HUDEP-2 (cell line): ENCODE data around the gene CD101.

Experiments used
- DNase-seq, 76 experiments: peaks; one replicate each; lab custom pipeline; 2025; ENCODE audit not compliant: unreplicated experiment in 76 of 76; lab: John Stamatoyannopoulos, UW

Gene CD101

DNA sequence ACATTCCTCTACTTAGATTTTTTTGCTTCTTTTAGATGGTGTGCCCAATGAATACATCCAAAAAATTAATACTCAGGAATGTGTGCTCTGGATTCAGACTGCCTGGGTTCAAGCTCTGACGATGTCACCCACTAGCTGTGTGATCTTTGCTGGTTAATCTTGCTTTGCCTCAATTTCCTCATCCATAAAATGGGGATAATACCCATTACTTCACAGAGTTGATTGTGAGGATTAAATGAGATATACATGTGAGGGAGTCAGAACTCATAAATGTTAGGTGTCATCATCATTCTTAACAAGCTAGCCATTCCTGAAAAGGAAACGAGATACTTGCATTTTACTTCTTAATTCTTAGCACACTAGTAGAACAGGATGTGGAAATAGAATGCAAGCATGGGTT is 45.7 kb downstream of the CD101 start:
- no peak for DNase-seq

DNA sequence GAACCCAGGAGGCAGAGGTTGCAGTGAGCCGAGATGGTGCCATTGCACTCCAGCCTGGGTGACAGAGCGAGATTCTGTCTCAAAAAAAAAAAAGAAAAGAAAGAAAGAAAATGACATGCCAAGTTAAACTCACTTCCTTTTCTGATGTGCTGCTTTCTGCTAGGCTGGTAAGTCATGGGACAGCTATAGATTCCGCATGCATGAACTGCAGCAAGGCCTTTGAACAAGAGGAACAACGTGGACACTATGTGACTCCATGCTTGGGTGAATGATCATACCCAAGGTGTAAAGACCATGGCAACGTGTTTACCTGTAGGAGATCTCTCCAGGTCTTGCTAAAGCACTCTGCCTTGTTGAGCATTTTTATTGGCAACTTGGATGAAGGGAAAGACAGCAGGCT is 48.3 kb downstream of the CD101 start:
- DNase-seq = no peak

DNA sequence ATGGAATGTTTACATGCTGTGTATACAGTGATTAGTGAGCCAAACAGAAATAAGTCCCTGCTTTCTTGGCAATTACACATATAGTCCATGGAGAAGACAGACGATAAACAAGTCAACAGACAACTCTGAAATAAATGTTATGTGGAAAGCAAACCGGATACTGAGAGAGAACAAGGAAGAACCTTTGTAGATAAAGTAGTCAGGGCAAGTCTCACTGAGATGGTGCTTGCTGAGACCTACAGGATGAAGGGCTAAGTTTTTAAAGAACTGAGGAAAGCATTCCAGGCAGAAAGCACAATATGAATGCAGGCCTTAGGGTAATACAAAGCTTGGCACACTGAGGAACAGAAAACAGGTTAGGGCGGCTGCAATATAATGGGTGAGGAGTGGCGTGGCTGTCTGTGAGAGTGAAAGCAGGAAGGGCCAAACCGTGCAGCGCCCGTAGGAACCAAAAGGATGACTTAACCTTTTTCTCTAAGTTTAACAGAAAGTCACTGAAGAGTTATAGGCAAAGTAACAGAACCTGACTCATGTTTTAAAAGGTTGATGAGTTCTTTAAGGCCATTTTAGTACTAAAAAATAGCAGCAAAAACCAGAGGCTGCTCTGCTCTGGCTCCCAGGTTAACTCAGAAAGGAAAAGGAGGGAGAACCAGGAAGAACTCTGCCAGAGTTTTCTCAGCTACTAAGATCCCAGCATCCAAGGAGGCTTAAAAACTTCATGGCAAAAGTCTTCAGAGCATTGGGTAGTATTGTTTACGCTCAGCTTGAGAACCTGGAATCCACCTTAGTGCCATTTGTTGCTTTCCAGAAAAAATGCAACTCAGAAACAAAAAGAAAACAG is 49.9 kb downstream of the CD101 start:
- DNase-seq = peak in 1 of 76 experiments; percentile 3

DNA sequence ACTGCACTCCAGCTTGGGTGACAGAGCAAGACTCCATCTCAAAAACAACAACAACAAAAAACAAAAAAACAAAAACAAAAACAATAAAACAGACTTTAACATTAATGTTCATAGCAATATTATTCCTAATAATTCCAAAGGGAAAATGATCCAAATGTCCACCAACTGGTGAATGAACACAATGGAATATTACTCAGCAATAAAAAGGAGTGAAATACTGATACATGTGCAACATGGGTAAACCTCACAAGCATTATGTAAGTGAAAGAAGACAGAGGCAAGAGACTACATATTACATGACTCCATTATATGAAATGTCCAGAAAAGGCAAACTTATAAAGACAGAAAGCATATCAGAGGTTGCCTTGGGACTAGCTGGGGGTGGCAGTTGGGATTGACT is 52.5 kb downstream of the CD101 start:
- no peak for DNase-seq

DNA sequence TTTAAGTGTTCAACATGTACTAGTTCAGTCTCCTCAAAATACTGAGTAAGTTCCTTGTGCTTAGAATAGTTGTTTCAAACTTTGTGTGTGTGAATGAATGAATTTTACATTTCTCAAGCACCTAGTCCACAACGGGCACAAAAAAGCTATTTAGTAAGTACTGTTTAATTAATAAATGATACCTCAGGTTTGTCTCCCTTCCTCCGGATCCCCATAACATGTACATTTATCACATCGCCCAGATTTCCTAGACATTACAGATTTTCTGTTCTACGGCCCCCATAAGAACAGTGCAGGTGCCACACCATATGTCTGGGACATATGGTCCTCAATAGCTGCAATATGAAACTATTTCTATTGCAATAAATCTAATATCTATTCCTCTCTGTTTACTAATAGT is 57.2 kb downstream of the CD101 start:
- peak in 1 of 76 experiments; percentile 32 for DNase-seq

DNA sequence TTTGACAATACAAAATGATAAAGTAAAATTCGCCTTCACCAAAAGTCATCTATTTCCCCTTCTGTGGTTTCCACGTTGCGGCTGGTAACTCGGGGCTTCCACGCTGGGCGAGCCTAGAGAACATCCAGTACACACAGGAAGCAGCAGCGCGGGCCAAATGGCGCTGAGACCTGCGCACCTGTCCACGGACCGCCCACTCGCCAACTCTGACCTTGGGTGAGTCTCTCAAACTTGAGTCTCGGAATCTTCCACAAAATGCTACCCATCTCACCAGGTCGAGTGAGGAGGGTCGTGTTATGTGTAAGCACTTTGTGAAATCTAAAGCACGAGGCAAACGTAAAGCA is 57.7 kb downstream of the CD101 start:
- DNase-seq = peak in 44 of 76 experiments; percentile 3 to 58 (median 36)

DNA sequence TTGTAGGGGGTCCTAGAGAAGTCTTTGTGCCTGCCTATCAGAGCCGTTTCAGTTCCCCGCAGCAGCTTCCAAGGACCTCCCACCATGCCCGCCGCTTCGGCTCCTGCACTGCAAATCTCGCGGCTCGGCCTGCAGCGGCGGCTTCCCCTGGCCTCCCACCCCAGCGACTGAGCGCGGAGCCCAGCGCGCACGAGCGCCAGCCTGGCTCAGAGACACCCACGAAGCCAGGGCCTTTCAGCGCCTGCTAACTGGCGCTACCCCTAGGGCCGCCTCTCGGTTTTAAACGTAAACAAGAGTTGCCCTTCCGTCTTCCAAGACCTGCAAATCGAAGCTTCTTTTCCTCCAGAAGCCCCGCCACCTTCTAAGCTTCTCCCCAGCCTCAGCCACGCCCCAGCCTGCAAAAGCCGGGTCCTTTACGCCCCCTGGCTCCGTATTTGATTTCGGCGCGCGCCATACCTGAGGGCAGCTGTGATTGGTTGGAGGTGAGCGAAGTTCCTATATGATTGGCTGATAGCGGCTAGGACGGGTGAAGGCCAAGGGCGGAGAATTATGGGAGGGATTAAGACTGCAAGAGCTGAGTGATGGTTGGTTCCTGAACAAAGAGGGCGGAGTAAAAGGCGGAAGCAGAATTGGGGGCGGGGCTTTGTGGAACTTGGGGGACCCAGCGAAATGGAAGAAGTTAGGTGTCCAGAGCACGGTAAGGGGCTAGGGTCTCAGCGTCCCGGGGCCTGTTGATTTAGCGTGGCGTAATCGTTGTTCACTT is 58.3 kb downstream of the CD101 start, which contains the start of gene TTF2:
Gene TTF2 (plus strand): TSS at position 649 of the 763 bp plus-strand sequence. CDS start 21 bp downstream, at position 670.
- peak in 75 of 76 experiments; percentile 72 to 99 (median 95) for DNase-seq

DNA sequence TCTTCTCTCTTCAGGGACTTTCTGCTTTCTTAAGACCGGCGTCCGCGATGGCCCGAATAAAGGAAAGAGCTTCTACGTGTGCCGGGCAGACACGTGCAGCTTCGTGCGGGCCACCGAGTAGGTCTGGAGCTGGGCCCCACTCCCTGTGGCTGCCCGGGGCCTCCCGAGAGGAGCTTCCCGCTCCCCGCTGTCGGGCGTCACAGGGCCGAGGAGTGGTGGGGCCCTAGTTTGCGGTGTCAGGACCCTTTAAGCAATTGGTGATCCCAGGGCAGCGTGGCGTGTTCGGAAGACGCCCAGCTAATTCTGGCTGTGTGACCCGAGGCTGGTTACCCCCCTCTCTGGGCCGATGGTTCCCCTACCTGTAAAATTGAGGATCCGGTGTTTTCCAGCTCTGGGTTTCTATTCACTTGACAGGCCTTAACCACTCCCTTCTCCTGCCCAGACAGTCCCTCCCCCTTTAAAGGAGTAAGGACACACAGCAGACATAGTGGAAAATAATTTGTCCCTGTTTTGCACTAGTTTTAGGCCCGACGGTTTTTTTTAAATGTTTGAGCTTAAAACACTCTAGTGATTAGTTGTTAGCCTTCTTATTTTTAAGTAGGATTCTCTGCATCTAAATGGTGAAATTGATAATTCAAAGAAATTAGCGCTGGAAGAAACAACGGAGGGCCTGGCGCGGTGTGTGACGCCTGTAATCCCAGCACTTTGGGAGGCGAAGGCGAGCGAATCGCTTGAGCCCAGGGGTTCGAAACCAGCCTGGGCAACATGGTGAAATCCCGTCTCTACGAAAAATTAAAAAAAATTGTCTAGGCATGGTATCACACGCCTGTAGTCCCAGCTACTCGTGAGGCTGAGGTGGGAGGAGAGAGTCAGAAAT is 59.1 kb downstream of the CD101 start:
- DNase-seq = peak in 33 of 76 experiments; percentile 2 to 48 (median 18)

DNA sequence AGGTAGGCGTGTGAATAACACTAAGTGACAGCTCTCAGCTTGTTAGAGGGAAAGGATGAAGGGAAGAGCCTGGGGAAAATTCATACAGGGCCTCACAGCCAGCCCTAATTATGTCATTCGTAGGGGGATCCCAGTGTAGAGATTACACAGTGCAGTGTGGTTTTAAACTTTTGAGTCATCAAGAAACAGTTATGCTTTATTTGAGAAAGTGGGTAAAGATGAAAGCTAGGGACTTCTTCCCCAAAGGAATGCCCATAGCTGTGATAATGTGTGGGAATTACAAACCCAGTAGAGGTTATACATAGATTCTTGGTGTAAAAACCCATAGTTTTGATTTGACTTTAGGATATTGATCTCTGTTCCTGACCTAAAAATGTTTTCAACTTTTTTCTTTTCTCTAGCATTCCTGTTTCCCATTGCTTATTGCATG is 60.4 kb downstream of the CD101 start:
- DNase-seq = no peak

DNA sequence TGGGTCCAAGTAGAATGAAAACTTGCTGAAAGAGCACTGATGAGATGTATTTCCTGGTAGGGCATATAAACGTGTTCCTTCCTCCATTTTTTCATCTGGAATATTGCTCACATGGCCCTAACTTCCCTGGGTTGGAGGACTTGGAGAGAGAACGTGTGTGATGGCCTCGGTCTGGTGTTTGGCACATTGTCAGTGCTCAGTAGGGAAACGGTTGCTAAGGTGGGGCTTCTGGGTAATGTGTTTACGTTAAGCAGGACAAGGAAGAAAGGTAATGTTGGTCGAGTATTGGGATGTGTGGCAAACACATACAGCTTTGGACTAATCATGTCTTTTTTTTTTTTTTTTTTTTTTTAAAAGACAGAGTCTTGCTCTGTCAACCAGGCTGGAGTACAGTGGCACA is 64.8 kb downstream of the CD101 start:
- no peak for DNase-seq

DNA sequence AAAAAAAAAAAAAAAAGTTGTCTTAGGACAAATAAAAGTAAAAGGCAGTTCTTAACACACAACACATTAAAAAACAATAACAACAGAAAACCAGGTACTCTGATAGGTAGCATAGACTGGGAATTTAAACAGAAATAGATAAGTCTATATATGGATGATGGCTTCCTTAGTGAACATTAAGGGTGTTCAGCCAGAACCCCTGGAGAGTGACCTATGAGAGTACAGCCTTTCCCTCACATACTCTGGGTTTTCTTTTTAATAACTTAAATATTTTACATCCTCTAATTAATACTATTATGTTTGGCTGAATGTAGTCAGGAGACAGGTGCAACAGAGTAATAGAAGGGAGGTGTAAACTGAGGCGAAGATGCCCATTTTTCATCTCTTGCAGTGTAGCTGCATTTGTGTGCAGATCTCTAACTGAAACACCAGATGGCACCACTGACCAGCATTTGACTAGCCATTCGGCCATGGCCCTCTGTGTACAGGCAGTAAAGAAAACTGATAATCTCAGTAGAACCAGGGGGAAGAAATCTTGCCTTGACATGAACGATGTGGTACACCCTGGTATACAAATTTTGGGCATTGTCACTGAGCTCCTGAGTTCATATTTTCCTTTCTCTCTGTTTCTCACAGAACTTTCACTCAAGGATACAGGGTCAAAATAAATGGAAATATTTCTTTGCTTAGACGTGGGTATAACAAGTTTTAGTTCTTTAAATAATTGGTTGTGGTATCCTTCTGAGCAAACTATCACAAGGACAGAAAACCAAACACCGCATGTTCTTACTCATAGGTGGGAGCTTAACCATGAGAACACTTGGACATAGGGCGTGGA is 66.2 kb downstream of the CD101 start:
- peak in 30 of 76 experiments; percentile 2 to 59 (median 22) for DNase-seq

DNA sequence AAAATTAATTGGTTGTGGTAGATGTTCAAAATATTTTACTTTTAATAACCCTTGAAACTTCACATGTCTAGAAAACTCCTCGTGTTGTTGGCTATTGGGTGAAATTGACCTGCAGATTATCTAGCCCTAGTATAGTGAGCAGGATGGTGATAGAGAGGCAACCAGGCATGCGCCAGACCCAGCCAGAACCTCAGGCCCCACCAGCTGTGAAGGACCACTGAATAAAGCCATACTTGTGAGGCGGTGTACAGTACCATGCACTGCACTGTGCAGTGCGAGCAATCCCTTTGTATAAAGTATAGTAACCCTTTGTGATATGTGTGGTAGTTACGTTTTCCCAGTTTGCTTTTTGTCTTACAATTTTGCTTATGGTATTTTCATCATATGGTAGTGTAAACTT is 67.0 kb downstream of the CD101 start:
- no peak for DNase-seq

DNA sequence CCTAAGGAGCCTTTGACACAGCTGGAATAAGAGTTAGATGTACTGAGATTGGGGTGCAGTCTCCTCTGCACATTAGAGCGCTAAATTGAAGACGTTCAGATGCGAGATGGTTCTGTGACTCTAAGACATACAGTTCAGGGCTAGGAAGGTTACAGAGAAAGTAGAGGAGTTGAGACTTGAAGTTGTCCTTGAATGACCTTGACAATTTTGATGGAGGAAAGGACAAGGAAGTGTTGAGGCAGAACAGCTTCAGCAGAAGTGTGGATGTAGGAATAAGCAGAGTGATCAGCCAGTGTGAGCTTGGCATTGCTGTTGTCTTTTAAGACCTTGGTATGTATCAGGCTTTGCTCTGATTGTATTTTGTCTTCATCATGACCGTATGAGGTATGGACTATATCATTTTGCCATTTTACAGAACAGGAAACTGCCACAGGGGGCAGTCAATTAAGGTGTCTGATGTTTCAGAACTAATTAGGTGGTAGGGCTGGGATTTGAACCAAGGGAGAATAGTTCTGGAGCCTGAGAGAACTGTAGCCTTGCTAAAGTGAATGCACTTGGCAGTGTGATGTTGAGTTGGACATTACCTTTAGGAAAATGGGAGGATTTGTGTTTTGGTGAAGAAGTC is 67.8 kb downstream of the CD101 start:
- DNase-seq = no peak

DNA sequence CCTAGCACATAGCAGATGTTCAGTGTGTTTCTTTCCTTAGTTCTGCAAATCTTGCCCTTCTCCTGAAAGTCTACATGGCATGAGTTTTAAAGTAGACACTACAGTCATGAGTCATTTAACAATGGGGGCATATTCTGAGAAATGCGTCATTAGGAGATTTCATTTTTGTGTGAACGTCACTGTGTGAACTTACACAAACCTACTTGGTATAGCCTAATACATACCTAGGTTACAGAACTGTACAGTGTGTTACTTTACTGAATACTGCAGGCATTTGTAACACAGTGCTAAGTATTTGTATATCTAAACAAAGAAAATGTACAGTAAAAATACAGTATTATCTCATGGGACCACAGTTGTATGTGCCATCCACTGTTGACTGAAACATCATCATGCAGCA is 68.6 kb downstream of the CD101 start:
- no peak for DNase-seq

DNA sequence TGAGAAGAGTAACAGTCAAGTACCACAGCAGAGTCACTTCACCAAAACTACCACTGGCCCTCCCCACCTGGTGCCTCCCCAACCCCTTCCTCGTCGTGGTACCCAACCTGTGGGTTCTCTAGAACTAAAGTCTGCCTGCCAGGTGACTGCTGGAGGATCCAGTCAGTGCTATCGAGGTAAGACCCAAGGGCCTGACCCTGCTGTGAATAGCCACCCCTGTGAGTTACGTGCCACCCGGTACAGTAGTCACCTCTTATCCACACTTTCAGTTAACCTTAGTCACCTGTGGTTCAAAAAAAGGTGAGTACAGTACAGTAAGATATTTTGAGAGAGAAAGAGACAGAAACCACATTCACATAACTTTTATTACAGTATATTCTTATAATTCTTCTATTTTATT is 75.1 kb downstream of the CD101 start:
- no peak for DNase-seq

DNA sequence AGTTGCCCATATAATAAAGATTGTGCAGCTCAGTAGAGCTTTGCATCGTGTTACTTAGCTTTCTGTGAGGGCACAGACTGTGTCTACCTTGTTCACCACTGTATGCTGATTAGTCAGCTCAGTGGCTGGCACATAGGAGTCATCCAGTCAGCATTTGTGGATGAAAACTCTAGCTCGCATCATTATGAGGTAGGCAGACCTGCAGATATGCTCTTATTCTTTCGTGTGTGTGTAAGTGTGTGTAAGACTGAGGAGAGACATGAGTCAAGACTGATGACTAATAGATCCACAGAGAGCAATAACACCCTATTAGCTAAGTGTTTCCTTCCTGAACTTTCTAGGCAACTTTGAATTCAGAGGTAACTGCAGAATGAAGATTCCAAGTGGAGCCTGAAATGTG is 75.7 kb downstream of the CD101 start:
- DNase-seq = no peak

DNA sequence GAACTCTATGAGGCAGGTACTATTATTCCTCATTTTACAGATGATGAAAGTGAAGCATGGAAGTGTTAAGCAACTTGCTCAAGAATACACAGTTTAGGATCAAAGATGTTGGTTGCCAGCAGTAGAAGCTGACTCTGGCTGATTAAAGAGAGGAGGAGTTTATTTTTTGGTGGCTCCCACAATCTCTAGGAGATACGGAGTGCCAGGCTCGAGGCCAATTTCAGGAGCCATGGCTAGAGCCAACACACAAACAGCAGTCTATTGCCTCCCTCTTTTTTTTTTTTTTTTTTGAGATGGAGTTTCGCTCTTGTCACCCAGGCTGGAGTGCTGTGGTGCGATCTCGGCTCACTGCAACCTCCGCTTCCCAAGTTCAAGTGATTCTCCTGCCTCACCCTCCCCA is 78.2 kb downstream of the CD101 start:
- peak in 2 of 76 experiments; percentile 17 to 28 for DNase-seq

DNA sequence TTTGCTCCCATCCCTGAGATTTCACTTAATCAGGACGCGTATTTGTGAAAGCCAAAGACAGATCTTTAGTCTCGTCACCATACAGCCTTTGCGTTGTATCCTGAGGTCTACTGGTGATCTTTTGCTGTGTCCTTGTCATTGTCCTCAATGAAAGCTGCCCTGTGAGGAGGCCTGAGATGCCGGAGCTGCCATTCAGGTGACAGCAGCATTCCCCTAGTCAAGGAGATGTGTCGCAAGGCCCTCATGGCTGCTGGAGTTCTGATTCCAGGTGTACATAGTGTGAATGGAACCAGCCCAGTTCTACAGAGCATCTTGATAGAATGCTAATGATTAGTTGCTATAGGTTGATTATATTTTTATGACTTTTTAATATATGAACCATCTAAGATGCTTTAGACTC is 82.7 kb downstream of the CD101 start:
- no peak for DNase-seq
